Psoas muscle (tissue), 8 donors: ENCODE results near the gene DSCAM. TPM values are rescaled to one million over a fixed set of nuclear protein-coding genes. Genes with fewer than 3 reads are reported as not detected.

Source experiments
- ATAC-seq, 4 donors: fragments of 200-7000 bp; cut with Tn5 transposase; one replicate each; pipeline ENCODE4 v1.9.1; 2020; ENCODE audit warnings: moderate library complexity in 3 of 4, mild to moderate bottlenecking in 2 of 4
- DNase-seq, 2 donors: peaks; one replicate each; pipeline ENCODE4 v3.0.0-alpha.2; 2020
- H3K27ac ChIP-seq: fragments of 200-600 bp; one replicate; pipeline ENCODE4 v1.8.0; 2022
- H3K27me3 ChIP-seq, 3 donors: fragments of 200-600 bp in 1 of 3; one replicate each; pipeline versions ENCODE4 v1.6.1 to v1.8.0; 2013 to 2022; ENCODE audit warnings: low read length in 2 of 3, mild to moderate bottlenecking in 2 of 3, moderate library complexity in 1 of 3; ENCODE audit not compliant: insufficient read depth in 3 of 3
- H3K36me3 ChIP-seq, 2 donors: fragments of 200-600 bp in 1 of 2; one replicate each; pipeline versions ENCODE4 v1.6.1 to v1.8.0; 2013 to 2022; ENCODE audit warnings: low read depth in 1 of 2, mild to moderate bottlenecking in 1 of 2, moderate library complexity in 1 of 2; ENCODE audit not compliant: insufficient read depth in 1 of 2
- H3K4me1 ChIP-seq: fragments of 200-600 bp; one replicate; pipeline ENCODE4 v1.8.0; 2022
- H3K4me3 ChIP-seq: fragments of 200-600 bp; one replicate; pipeline ENCODE4 v1.8.0; 2022; ENCODE audit warnings: mild to moderate bottlenecking
- H3K9me3 ChIP-seq: fragments of 200-600 bp; one replicate; pipeline ENCODE4 v1.8.0; 2022
- CTCF ChIP-seq: fragments of 200-600 bp; IDR thresholded peaks from one replicate; pipeline ENCODE4 v1.8.0; 2022; ENCODE audit warnings: antibody characterized with exemption
- WGBS, 3 donors: extraction: QIAGEN DNeasy Blood & Tissue Kit; methylation state at CpG; one replicate each; pipeline versions ENCODE4 v1.1.6 to v1.1.7; 2013; 5-methylcytosine and 5-hydroxymethylcytosine counted together
- intact Hi-C, 2 donors: fragments of 100-400 bp; cut with DNase I; formaldehyde crosslinking; loops; one replicate each; pipeline versions ENCODE4 v1.11.0 to v1.14.2; 2022
- polyA plus RNA-seq, 3 donors: library from polyadenylated mRNA; stranded (reverse); fragments of 200-250 nt; gene quantifications; one replicate each; pipeline ENCODE4 v1.2.3, GENCODE V29; 2013
- total RNA-seq, 4 donors: library from RNA; stranded (reverse); fragmentation: NEBNext Ultra II Directional in 2 of 4; extraction: Animal tissue kit (Norgen Biotek cat#: 25700) in 2 of 4; gene quantifications; one replicate each; pipeline versions ENCODE4 v1.2.1 to v1.2.4, GENCODE V29; 2021 to 2023
- donor health status: healthy with polysubstance abuse.
- donor health status: DM: no; HTN: no; CAD: no; lungs with moderate emphysema.
- donor health status: Bipolar disorder and iron deficiency.
- donor health status: healthy.
- donor health status: DM: yes; HTN: yes; CAD: no.
- donor health status: DM: no; HTN: no; CAD: no.
- donor health status: DM: no; HTN: no; CAD: no.
- donor health status: DM: yes; HTN: yes; CAD: no.

DSCAM gene
- total and polyA plus RNA-seq, 7 donors = 0.03 to 0.04 TPM; not detected in 5

- DNase-seq (no peak), ATAC-seq (no peak)
- no peaks in the 10 kb centered on the region for H3K4me1 ChIP-seq
- peaks cover 0 to 2% (median 0%) of the 10 kb centered on the region in 3 donors for H3K27me3 ChIP-seq
- TF ChIP-seq CTCF = no peak
- no peaks in the 10 kb centered on the region for H3K9me3 ChIP-seq
- no peak overlapping the region for H3K27ac ChIP-seq
- H3K36me3 ChIP-seq = no peaks in the 10 kb centered on the region
- 63 to 74% (median 63%) methylated on average over 2 of the region's 2 CpGs for WGBS, 3 donors
- intact Hi-C loops = no loop called here
- H3K4me3 ChIP-seq = no peak overlapping the region
These were observed 11.7 kb downstream of the DSCAM start for GRCh38 chr21:40835184-40835694.

- ATAC-seq (no peak), DNase-seq (no peak)
- Histone ChIP-seq H3K27me3 (no peaks in the 10 kb centered on the region), H3K27ac (no peak overlapping the region), H3K36me3 (no peaks in the 10 kb centered on the region), H3K4me1 (no peaks in the 10 kb centered on the region), H3K9me3 (no peaks in the 10 kb centered on the region), H3K4me3 (no peak overlapping the region)
- WGBS, 3 donors = 73 to 78% (median 74%) methylated on average over 6 of the region's 6 CpGs
- TF ChIP-seq CTCF = no peak
- intact Hi-C loops = no loop called here
These were observed 13.8 kb downstream of the DSCAM start for GRCh38 chr21:40833184-40833583.

GRCh38 chr21:40832316-40832715 is 14.6 kb downstream of the DSCAM start:
- no peak for TF ChIP-seq CTCF
- DNase-seq = no peak
- intact Hi-C loops = no loop called here
- no peak overlapping the region for H3K27ac ChIP-seq
- 89 to 90% (median 90%) methylated on average over 6 of the region's 6 CpGs for WGBS, 3 donors
- no peaks in the 10 kb centered on the region for H3K9me3 ChIP-seq
- H3K27me3 ChIP-seq = no peaks in the 10 kb centered on the region
- no peak overlapping the region for H3K4me3 ChIP-seq
- no peaks in the 10 kb centered on the region for H3K4me1 ChIP-seq
- no peaks in the 10 kb centered on the region for H3K36me3 ChIP-seq
- ATAC-seq = no peak

- WGBS, 3 donors = 52 to 56% (median 55%) methylated on average over 4 of the region's 4 CpGs
- intact Hi-C loops = no loop called here
- no peak for DNase-seq
- H3K36me3 ChIP-seq = no peaks in the 10 kb centered on the region
- H3K4me3 ChIP-seq = no peak overlapping the region
- TF ChIP-seq CTCF = no peak
- H3K9me3 ChIP-seq = no peaks in the 10 kb centered on the region
- no peaks in the 10 kb centered on the region for H3K4me1 ChIP-seq
- no peak for ATAC-seq
- no peaks in the 10 kb centered on the region for H3K27me3 ChIP-seq
- no peak overlapping the region for H3K27ac ChIP-seq
These were observed 16.1 kb downstream of the DSCAM start for GRCh38 chr21:40830836-40831235.

GRCh38 chr21:40829791-40830190 is 17.2 kb downstream of the DSCAM start:
- 74 to 94% (median 79%) methylated on average over 2 of the region's 2 CpGs for WGBS, 3 donors
- no peak for TF ChIP-seq CTCF
- ATAC-seq (no peak), DNase-seq (no peak)
- no peaks in the 10 kb centered on the region for H3K9me3 ChIP-seq
- intact Hi-C loops = no loop called here
- H3K36me3 ChIP-seq = no peaks in the 10 kb centered on the region
- no peak overlapping the region for H3K27ac ChIP-seq
- no peak overlapping the region for H3K4me3 ChIP-seq
- H3K27me3 ChIP-seq = no peaks in the 10 kb centered on the region
- no peaks in the 10 kb centered on the region for H3K4me1 ChIP-seq
